Osteocyte (in vitro differentiated cells): ENCODE data around the gene FEM1C. TPM values are rescaled to one million over a fixed set of nuclear protein-coding genes. Genes with fewer than 3 reads are reported as not detected.

ENCODE experiments used
- DNase-seq: peaks from one replicate; pipeline ENCODE4 v3.0.0; 2021; ENCODE audit warnings: mixed read lengths; ENCODE audit not compliant: unreplicated experiment; ENCODE audit errors: extremely low spot score
- H3K27ac Mint-ChIP-seq: one replicate; pipeline ENCODE4 v1.8.0; 2021; ENCODE audit warnings: mild to moderate bottlenecking, mixed read lengths; ENCODE audit not compliant: unreplicated experiment
- H3K27me3 Mint-ChIP-seq: one replicate; pipeline ENCODE4 v1.8.0; 2021; ENCODE audit warnings: mixed read lengths; ENCODE audit not compliant: unreplicated experiment
- H3K36me3 Mint-ChIP-seq: one replicate; pipeline ENCODE4 v1.8.0; 2021; ENCODE audit warnings: mixed read lengths; ENCODE audit not compliant: unreplicated experiment
- H3K4me1 Mint-ChIP-seq: one replicate; pipeline ENCODE4 v1.8.0; 2021; ENCODE audit warnings: mixed read lengths; ENCODE audit not compliant: unreplicated experiment
- H3K4me3 Mint-ChIP-seq: one replicate; pipeline ENCODE4 v1.8.0; 2021; ENCODE audit warnings: mild to moderate bottlenecking, moderate library complexity, mixed read lengths; ENCODE audit not compliant: unreplicated experiment
- H3K9me3 Mint-ChIP-seq: one replicate; pipeline ENCODE4 v1.8.0; 2021; ENCODE audit warnings: mixed read lengths; ENCODE audit not compliant: unreplicated experiment
- CTCF ChIP-seq: fragments of 200-600 bp; sonication (generic); IDR thresholded peaks from 2 replicates; pipeline ENCODE4 v1.5.0; 2021; ENCODE audit warnings: antibody characterized with exemption, mild to moderate bottlenecking, moderate library complexity
- total RNA-seq: library from RNA; stranded (reverse); gene quantifications from 2 replicates; pipeline ENCODE4 v1.2.1, GENCODE V29; 2021

Gene FEM1C
- total RNA-seq, 1 donor from 2014 or later: 12.8 TPM

- TF ChIP-seq CTCF: no peak
- Mint-ChIP-seq H3K4me3 (no peak overlapping the region), H3K9me3 (no peaks in the 10 kb centered on the region), H3K4me1 (peaks cover 12% of the 10 kb centered on the region), H3K27me3 (no peaks in the 10 kb centered on the region), H3K27ac (no peak overlapping the region), H3K36me3 (no peaks in the 10 kb centered on the region)
- DNase-seq: no peak
Observed at GRCh38 chr5:115559524-115559923, 14.9 kb upstream of the FEM1C start.

- H3K4me1 Mint-ChIP-seq: peaks cover 12% of the 10 kb centered on the region
- no peak overlapping the region for H3K4me3 Mint-ChIP-seq
- no peaks in the 10 kb centered on the region for H3K27me3 Mint-ChIP-seq
- no peak for TF ChIP-seq CTCF
- no peak for DNase-seq
- no peaks in the 10 kb centered on the region for H3K36me3 Mint-ChIP-seq
- H3K27ac Mint-ChIP-seq: peak overlapping the region; percentile 5
- H3K9me3 Mint-ChIP-seq: no peaks in the 10 kb centered on the region
Observed at GRCh38 chr5:115558388-115558956, 13.9 kb upstream of the FEM1C start.

- no peaks in the 10 kb centered on the region for H3K36me3 Mint-ChIP-seq
- peak overlapping the region; percentile 5 for H3K27ac Mint-ChIP-seq
- peaks cover 12% of the 10 kb centered on the region for H3K4me1 Mint-ChIP-seq
- H3K9me3 Mint-ChIP-seq: no peaks in the 10 kb centered on the region
- TF ChIP-seq CTCF: no peak
- DNase-seq: no peak
- H3K27me3 Mint-ChIP-seq: no peaks in the 10 kb centered on the region
- no peak overlapping the region for H3K4me3 Mint-ChIP-seq
Observed at GRCh38 chr5:115557667-115558387, 13.3 kb upstream of the FEM1C start.

- no peaks in the 10 kb centered on the region for H3K36me3 Mint-ChIP-seq
- H3K4me3 Mint-ChIP-seq: no peak overlapping the region
- H3K27ac Mint-ChIP-seq: no peak overlapping the region
- no peaks in the 10 kb centered on the region for H3K9me3 Mint-ChIP-seq
- H3K27me3 Mint-ChIP-seq: no peaks in the 10 kb centered on the region
- H3K4me1 Mint-ChIP-seq: peaks cover 17% of the 10 kb centered on the region
- TF ChIP-seq CTCF: no peak
- DNase-seq: no peak
Observed at GRCh38 chr5:115556276-115556675, 11.7 kb upstream of the FEM1C start.

GRCh38 chr5:115555084-115555633, 10.6 kb upstream of the FEM1C start:
- Mint-ChIP-seq H3K27me3 (no peaks in the 10 kb centered on the region), H3K9me3 (no peaks in the 10 kb centered on the region), H3K4me3 (no peak overlapping the region), H3K27ac (no peak overlapping the region), H3K4me1 (peaks cover 18% of the 10 kb centered on the region), H3K36me3 (no peaks in the 10 kb centered on the region)
- no peak for DNase-seq
- no peak for TF ChIP-seq CTCF
